ENCODE data around the gene ALS2CL. TPM values are rescaled to one million over a fixed set of nuclear protein-coding genes. Genes with fewer than 3 reads are reported as not detected.
A peak's percentile ranks its signal among the peaks of the same experiment; 100 is the strongest.

The ALS2CL gene
- total RNA-seq, 2 donors from 2014 or later = 0.11 TPM; not detected in 1

DNA sequence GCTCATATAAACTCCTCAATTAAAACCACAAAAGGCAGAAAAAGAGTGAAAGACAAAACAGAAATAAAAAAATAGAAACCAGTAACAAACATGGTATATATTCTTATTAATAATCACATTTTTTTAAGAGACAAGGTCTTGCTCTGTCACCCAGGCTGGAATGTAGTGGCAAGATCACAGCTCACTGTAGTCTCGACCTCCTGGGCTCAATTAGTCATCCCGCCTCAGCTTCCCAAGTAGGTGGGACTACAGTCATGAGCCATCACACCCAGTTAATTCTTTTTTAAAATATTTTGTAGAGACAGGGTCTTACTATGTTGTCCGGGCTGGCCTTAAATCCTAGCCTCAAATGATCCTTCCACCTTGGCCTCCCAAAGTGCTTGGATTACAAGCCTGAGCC, 44.0 kb downstream of the ALS2CL start:
- H3K4me1 Mint-ChIP-seq (ENCODE audit: low read depth in 2 of 2) = no peaks in the 10 kb centered on the region
- H3K4me3 Mint-ChIP-seq = no peak overlapping the region
- H3K27me3 Mint-ChIP-seq = peaks cover 26 to 43% of the 10 kb centered on the region in 2 donors
- no peaks in the 10 kb centered on the region for H3K36me3 Mint-ChIP-seq
- H3K9me3 Mint-ChIP-seq = no peaks in the 10 kb centered on the region
- H3K27ac Mint-ChIP-seq = no peak overlapping the region
- DNase-seq (ENCODE audit: low spot score) (no peak), ATAC-seq (no peak)

DNA sequence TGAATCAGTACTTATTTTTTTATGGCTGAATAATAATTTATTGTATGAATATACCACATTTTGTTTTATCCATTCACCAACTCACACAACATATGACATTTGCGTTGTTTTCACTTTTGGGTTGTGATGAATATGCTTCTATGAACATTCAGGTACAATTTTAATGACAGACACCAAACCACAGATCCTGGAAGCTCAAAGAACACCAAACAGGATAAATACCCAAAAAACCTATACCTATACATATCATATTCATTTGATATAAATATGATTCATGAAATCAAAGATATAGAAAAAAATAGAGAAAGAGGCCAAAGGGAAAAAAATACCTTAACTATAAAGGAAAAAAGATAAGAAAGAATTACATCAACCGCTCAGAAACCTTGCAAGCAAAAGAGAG, 45.4 kb downstream of the ALS2CL start:
- H3K9me3 Mint-ChIP-seq = no peaks in the 10 kb centered on the region
- no peak for ATAC-seq
- H3K4me3 Mint-ChIP-seq = no peak overlapping the region

DNA sequence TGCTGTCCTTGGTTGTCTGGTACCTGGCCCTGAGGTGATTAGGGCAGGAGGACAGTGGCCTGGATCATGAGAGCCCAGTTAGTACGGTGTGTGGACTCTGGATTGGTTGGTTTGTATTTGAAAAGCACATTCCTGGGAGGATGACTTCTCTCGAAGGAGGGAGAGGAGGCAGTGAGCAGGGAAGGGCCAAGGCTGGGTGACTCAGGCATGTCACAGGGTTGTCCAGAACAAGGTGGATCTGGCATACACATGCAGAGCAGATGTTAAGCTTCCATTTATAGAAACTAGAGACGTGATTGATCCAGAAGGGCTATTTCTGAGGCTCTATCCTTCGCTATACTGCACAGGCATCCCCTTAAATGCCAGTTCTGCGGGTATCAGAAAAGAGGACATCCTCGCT, 46.8 kb downstream of the ALS2CL start:
- Mint-ChIP-seq H3K9me3 (no peaks in the 10 kb centered on the region), H3K27me3 (peaks cover 25 to 46% of the 10 kb centered on the region in 2 donors), H3K36me3 (no peaks in the 10 kb centered on the region), H3K4me1 (ENCODE audit: low read depth in 2 of 2) (peaks cover 0 to 3% of the 10 kb centered on the region in 2 donors), H3K27ac (peak overlapping the region in 1 of 2 donors; percentile 2), H3K4me3 (no peak overlapping the region)
- ATAC-seq (no peak), DNase-seq (ENCODE audit: low spot score) (no peak)

More for the DNA sequence above, 45.4 kb downstream of the ALS2CL start:
- H3K4me1 Mint-ChIP-seq (ENCODE audit: low read depth in 2 of 2) = peaks cover 0 to 3% of the 10 kb centered on the region in 2 donors
- no peak overlapping the region for H3K27ac Mint-ChIP-seq
- no peak for DNase-seq (ENCODE audit: low spot score)
- no peaks in the 10 kb centered on the region for H3K36me3 Mint-ChIP-seq
- peaks cover 29 to 50% of the 10 kb centered on the region in 2 donors for H3K27me3 Mint-ChIP-seq

DNA sequence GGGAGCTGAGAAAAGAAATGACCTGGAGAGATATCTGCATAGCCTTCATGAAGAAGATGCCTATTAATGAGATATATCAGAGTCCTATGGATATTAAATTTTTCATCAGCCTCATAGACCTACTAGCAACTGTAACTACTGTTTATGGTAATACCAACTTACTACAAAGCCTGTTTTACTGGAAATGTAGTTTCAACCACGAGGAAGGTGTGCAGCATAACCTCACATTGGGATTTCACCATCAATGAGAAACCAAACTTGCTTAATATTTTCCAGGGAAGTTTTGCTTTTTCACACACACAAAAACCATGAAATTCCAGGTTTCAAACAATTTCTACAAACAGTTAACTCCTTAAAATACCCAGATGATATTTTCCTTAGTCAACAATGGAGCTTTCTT, 49.8 kb downstream of the ALS2CL start:
- Mint-ChIP-seq H3K36me3 (peaks cover 6% of the 10 kb centered on the region), H3K9me3 (no peaks in the 10 kb centered on the region), H3K27me3 (peaks cover 22 to 47% of the 10 kb centered on the region in 2 donors), H3K4me1 (ENCODE audit: low read depth in 2 of 2) (peaks cover 0 to 3% of the 10 kb centered on the region in 2 donors), H3K4me3 (no peak overlapping the region), H3K27ac (no peak overlapping the region)
- DNase-seq (ENCODE audit: low spot score) (no peak), ATAC-seq (no peak)

DNA sequence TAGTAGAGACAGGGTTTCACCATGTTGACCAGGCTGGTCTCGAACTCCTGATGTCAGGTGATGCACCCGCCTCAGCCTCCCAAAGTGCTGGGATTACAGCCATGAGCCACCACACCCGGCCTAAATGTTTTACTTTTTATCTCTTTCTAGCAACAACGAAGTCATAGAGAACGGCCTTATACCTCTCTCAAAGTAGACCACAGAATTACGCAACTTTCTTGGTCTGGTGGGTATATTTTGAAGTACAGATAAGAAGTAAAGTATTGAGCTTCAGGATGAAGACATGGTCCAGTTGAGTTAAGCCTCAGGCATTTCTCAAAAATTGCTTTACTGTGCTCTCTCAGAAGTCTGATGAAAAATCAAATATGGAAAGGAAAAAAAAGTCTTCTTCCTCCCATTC, 50.5 kb downstream of the ALS2CL start:
- no peak for ATAC-seq
- peaks cover 22 to 45% of the 10 kb centered on the region in 2 donors for H3K27me3 Mint-ChIP-seq

DNA sequence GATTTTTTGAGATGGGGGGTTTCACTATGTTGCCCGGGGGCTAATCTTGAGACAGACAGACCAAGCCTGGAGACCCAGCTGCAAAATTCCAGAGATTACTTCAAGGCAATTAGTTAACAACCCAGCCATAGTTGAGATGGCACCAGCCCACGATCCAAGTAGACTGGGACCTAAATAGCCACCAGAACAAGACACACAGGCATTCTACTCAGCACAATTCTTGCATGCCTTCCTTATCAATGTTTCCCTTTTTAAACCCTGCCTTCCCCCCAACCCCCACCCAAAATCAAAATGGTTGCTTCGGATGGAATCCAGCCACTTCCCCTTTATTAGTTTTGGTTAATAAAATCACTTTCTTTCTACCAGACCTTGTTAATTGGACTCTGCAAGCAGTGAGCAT, 52.6 kb downstream of the ALS2CL start:
- no peak overlapping the region for H3K27ac Mint-ChIP-seq
- no peak for DNase-seq (ENCODE audit: low spot score)
- peaks cover 0 to 3% of the 10 kb centered on the region in 2 donors for H3K4me1 Mint-ChIP-seq (ENCODE audit: low read depth in 2 of 2)
- peaks cover 15 to 31% of the 10 kb centered on the region in 2 donors for H3K27me3 Mint-ChIP-seq
- ATAC-seq = no peak
- no peaks in the 10 kb centered on the region for H3K9me3 Mint-ChIP-seq
- peaks cover 6% of the 10 kb centered on the region for H3K36me3 Mint-ChIP-seq
- no peak overlapping the region for H3K4me3 Mint-ChIP-seq

More for the DNA sequence above, 50.5 kb downstream of the ALS2CL start:
- no peak for DNase-seq (ENCODE audit: low spot score)
- Mint-ChIP-seq H3K36me3 (peaks cover 6% of the 10 kb centered on the region), H3K9me3 (no peaks in the 10 kb centered on the region), H3K4me3 (no peak overlapping the region), H3K4me1 (ENCODE audit: low read depth in 2 of 2) (peaks cover 0 to 3% of the 10 kb centered on the region in 2 donors), H3K27ac (no peak overlapping the region)

DNA sequence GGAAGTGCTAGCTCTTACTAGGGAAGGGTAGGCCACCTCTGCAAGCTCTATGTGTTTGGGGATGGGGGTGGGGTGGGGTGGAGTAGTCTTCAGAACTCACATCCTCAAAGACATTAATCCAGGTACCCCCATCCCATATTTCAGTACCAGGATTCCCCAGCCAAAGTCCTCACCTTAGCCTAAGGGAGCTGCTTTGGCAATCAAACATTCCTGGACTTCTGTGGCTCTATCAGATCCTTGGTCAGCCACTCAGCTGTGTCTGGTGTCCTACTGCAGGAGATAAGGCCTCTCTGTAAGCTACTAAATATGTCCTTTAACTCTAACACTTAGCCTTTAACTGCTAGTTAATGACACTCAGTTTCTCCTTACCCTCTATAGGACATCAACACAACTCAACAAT, 54.3 kb downstream of the ALS2CL start:
- DNase-seq (ENCODE audit: low spot score) (no peak), ATAC-seq (no peak)
- Mint-ChIP-seq H3K27ac (no peak overlapping the region), H3K9me3 (no peaks in the 10 kb centered on the region), H3K36me3 (peaks cover 6% of the 10 kb centered on the region), H3K4me1 (ENCODE audit: low read depth in 2 of 2) (peaks cover 0 to 3% of the 10 kb centered on the region in 2 donors), H3K27me3 (peaks cover 15 to 31% of the 10 kb centered on the region in 2 donors), H3K4me3 (no peak overlapping the region)

DNA sequence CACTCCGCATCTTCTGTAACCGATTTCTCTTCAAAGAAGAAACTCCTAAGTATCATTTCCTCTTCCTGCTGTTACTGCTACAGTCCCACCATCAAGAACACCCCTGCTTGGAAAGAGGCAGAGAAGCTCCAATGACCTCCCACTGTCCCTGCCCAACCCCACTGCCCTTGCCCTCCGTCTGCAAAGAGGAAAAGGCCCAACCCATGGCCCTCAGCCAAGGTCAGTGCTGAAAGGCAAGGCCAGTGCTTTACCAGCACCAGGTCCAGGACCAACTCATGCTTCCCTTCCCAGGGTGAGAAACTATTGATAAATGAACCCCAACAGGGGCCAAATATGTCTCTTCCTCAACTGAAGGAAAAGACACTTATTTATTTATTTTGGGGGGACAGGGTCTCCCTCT, 58.6 kb downstream of the ALS2CL start:
- Mint-ChIP-seq H3K9me3 (no peaks in the 10 kb centered on the region), H3K36me3 (no peaks in the 10 kb centered on the region), H3K27me3 (no peaks in the 10 kb centered on the region), H3K4me3 (no peak overlapping the region), H3K4me1 (ENCODE audit: low read depth in 2 of 2) (peaks cover 4% of the 10 kb centered on the region in 2 donors), H3K27ac (no peak overlapping the region)
- DNase-seq (ENCODE audit: low spot score) = no peak
- no peak for ATAC-seq

DNA sequence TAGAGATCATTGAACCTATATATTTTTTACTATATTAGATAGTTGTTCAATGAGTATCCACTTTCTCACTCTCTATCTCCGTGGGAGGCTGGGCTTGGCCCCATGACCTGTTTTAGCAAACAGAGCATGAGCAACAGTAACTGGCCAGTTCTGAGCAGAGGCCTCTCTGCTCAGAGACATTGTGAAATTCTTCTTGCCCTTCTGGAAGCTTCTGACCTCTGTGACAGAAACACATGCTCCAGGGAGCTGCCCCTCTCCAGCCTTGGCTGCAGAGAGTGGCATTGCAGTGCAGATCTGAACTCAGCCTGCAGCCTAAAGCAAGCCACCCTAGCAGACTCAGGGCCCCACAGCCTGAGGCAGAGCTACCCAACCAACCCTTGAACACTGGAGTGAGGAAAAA, 60.7 kb downstream of the ALS2CL start:
- no peak overlapping the region for H3K27ac Mint-ChIP-seq
- ATAC-seq (no peak), DNase-seq (ENCODE audit: low spot score) (no peak)
- peaks cover 4 to 10% of the 10 kb centered on the region in 2 donors for H3K4me1 Mint-ChIP-seq (ENCODE audit: low read depth in 2 of 2)
- no peaks in the 10 kb centered on the region for H3K27me3 Mint-ChIP-seq
- no peak overlapping the region for H3K4me3 Mint-ChIP-seq
- no peaks in the 10 kb centered on the region for H3K9me3 Mint-ChIP-seq
- no peaks in the 10 kb centered on the region for H3K36me3 Mint-ChIP-seq

DNA sequence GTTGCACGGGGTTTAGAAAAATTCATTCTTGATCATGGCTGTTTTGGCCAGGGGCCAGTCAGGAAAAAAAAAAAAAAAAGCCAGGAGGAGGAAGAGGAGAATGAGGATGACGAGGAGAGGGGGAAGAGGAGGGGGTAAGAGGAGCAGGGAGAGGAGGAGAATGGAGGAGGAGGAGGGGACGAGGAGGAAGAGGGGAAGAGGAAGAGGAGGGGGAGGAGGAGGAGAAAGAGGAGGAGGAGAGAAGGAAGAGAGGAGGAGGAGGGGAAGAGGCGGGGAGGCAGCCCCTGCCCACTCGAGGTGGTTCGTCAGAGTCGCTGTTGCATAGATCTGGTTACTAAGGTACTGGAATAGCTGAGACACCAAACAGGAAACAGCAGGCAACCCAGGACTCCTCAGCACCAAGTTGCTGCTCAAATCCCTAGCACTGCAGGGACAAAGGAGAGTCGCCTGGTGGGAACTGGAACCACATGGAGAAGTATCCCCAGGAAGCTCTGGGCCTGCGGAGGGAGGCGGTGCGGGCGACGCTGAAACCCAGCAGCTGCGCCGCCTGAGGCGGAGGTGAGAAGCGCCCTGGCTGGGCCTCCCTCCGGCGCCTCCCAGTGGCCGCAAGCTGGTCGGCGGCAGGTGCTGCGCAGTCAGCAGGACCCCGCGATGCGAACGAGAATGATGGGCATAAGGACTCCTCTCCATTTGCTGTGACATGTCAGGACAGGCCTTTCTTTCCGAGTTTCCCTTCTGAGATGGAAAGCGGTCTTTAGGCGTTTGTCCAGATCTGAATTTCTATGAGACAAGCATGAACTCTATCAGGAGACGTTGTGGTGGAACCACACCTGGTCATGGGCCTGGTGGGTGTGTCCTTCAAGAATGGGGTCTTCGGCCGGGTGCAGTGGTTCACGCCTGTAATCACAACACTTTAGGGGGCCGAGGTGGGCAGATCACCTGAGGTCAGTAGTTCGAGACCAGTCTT, 63.6 kb downstream of the ALS2CL start:
- ATAC-seq = peak; percentile 92 to 93
- H3K36me3 Mint-ChIP-seq = no peaks in the 10 kb centered on the region

DNA sequence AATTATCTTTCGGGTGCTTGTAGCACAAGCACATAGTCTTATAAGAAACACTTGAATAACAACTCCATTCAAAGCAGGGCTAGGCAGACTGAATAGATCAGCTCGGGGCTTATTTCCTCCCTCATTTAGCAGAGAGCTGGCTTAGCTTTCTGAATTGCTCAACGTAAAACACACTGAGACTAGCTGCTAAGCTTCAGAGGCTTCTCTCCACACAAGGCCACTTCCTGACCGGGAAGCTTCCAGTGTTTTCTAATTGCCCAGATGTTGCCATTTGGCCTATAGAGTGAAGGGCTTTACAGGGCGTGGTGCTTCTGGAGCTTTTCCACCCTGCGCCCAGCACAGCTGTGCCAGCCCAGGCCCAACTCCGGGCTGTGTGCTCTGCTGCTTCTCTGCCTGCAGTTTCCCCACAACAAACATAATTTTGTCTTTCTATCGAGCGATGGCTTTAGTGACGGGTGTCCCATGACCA, 64.5 kb downstream of the ALS2CL start:
- ATAC-seq (no peak), DNase-seq (ENCODE audit: low spot score) (no peak)
- Mint-ChIP-seq H3K9me3 (no peaks in the 10 kb centered on the region), H3K4me1 (ENCODE audit: low read depth in 2 of 2) (peaks cover 4 to 10% of the 10 kb centered on the region in 2 donors), H3K4me3 (no peak overlapping the region), H3K27me3 (peaks cover under 1 to 2% of the 10 kb centered on the region in 2 donors), H3K36me3 (no peaks in the 10 kb centered on the region), H3K27ac (peak overlapping the region in 1 of 2 donors; percentile 67)

More for the DNA sequence above, 63.6 kb downstream of the ALS2CL start:
- H3K27me3 Mint-ChIP-seq = no peaks in the 10 kb centered on the region
- peak; percentile 80 for DNase-seq (ENCODE audit: low spot score)
- H3K4me3 Mint-ChIP-seq = peak overlapping the region; percentile 34
- peak overlapping the region in 1 of 2 donors; percentile 67 for H3K27ac Mint-ChIP-seq
- H3K9me3 Mint-ChIP-seq = no peaks in the 10 kb centered on the region
- peaks cover 4 to 10% of the 10 kb centered on the region in 2 donors for H3K4me1 Mint-ChIP-seq (ENCODE audit: low read depth in 2 of 2)

DNA sequence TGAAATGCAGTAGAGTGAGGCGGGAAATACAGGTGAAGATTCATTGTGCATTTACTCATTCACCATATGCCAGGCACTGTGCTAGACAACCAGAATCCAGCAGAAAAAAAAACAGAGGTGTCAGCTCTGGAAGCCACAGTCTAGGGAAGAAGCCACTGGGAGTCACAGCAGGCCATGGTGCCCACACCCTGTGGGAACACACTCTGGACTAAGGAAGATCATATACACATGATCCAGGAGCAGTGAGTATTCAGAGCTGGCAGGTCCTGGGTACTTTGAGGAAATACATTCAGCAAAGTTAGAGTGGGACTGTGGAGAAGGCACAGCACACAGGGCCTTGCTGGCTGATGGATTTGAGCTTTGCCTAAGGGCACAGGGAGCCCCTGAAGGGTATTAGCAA, 66.4 kb downstream of the ALS2CL start:
- Mint-ChIP-seq H3K4me1 (ENCODE audit: low read depth in 2 of 2) (peaks cover 4 to 10% of the 10 kb centered on the region in 2 donors), H3K27me3 (peaks cover 5 to 15% of the 10 kb centered on the region in 2 donors), H3K27ac (no peak overlapping the region), H3K36me3 (no peaks in the 10 kb centered on the region), H3K9me3 (no peaks in the 10 kb centered on the region), H3K4me3 (no peak overlapping the region)
- ATAC-seq = no peak
- DNase-seq (ENCODE audit: low spot score) = no peak

DNA sequence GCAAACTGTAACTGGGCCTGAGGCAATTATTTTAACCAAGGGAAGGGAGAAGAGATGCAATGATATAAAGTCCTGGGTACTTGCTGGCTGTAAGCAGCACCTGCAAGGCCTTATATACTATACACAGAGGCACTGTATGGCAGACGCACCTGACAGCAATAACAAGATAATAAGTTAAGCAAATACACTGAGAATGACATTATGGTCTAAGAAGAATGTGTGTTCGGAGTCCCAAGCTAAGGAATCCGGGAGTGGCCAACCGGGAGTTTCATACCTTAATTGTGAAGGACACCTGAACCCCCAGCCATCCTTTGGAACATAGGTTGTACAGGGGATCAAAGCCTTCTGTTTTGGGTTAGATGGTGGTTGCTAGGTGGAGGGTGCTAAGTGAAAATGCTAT, 67.4 kb downstream of the ALS2CL start:
- H3K9me3 Mint-ChIP-seq = no peaks in the 10 kb centered on the region

DNA sequence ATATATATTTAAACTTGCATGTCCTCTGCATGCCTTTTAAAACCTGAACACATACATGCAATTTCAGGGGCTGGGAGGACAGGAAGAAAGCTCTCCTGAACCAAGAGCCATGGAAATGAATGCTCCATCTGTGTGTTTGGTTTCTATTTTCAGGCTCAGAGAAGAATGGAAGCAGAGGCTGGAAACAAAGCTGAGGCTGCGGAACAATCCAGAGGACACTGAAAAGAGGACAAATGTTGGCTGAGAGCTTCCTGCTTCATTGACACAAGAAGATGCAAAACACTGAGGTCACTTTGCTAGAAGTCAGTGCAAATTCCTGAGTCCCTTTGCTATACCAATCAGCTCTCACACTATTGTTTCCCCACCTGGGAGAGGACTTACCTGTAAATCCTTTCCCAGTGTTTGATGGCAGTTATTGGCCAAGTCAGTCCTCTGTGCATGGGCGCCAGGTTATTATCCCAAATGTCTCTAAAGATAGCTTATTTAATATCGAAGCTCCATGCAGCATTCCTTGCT, 68.4 kb downstream of the ALS2CL start:
- Mint-ChIP-seq H3K9me3 (no peaks in the 10 kb centered on the region), H3K36me3 (no peaks in the 10 kb centered on the region), H3K4me1 (ENCODE audit: low read depth in 2 of 2) (peaks cover under 1 to 7% of the 10 kb centered on the region in 2 donors), H3K27me3 (peaks cover 11 to 25% of the 10 kb centered on the region in 2 donors), H3K4me3 (no peak overlapping the region), H3K27ac (no peak overlapping the region)
- ATAC-seq = no peak
- no peak for DNase-seq (ENCODE audit: low spot score)

More for the DNA sequence above, 67.4 kb downstream of the ALS2CL start:
- Mint-ChIP-seq H3K36me3 (no peaks in the 10 kb centered on the region), H3K4me3 (no peak overlapping the region), H3K27ac (no peak overlapping the region), H3K27me3 (peaks cover 6 to 15% of the 10 kb centered on the region in 2 donors), H3K4me1 (ENCODE audit: low read depth in 2 of 2) (peaks cover 4 to 10% of the 10 kb centered on the region in 2 donors)
- DNase-seq (ENCODE audit: low spot score) (no peak), ATAC-seq (no peak)

Measured in natural killer cell treated with Interleukin-12 subunit alpha and Interleukin-12 subunit beta and Interleukin-15 and Interleukin-18, amount 100 ng/mL, for 72 hours (primary cell).